Trophoblast cell (in vitro differentiated cells and primary cell): Measurements from ENCODE around the gene WDR81.

ENCODE experiments used
- DNase-seq, 2 donors: peaks; one replicate each; pipeline ENCODE4 v3.0.0-alpha.2; 2016
- H2AFZ ChIP-seq: 2 replicates; pipeline ENCODE4 v1.6.1; 2013; ENCODE audit warnings: low read length, moderate library complexity, mild to moderate bottlenecking; ENCODE audit not compliant: insufficient read depth, poor library complexity
- H2AK5ac ChIP-seq: 2 replicates; pipeline ENCODE4 v1.6.1; 2013; ENCODE audit warnings: mild to moderate bottlenecking, low read length
- H2BK120ac ChIP-seq: 2 replicates; pipeline ENCODE4 v1.6.1; 2013; ENCODE audit warnings: low read length, mild to moderate bottlenecking, moderate library complexity; ENCODE audit not compliant: insufficient read depth, poor library complexity
- H2BK12ac ChIP-seq: 2 replicates; pipeline ENCODE4 v1.6.1; 2013; ENCODE audit warnings: mild to moderate bottlenecking, low read length, moderate library complexity
- H2BK5ac ChIP-seq: 2 replicates; pipeline ENCODE4 v1.6.1; 2013; ENCODE audit warnings: low read length, low read depth, moderate library complexity, mild to moderate bottlenecking; ENCODE audit not compliant: poor library complexity
- H3K14ac ChIP-seq: 2 replicates; pipeline ENCODE4 v1.6.1; 2013; ENCODE audit warnings: mild to moderate bottlenecking, low read length
- H3K18ac ChIP-seq: 2 replicates; pipeline ENCODE4 v1.6.1; 2013; ENCODE audit warnings: mild to moderate bottlenecking, low read length
- H3K23ac ChIP-seq: 2 replicates; pipeline ENCODE4 v1.6.1; 2013; ENCODE audit warnings: low read length
- H3K27ac ChIP-seq: 2 replicates; pipeline ENCODE4 v1.5.1; 2013; ENCODE audit warnings: low read depth, mild to moderate bottlenecking, inconsistent platforms, low read length, moderate library complexity
- H3K27me3 ChIP-seq: 2 replicates; pipeline ENCODE4 v1.6.1; 2013; ENCODE audit warnings: inconsistent platforms, mild to moderate bottlenecking, low read length, moderate library complexity; ENCODE audit not compliant: insufficient read depth
- H3K36me3 ChIP-seq, 2 experiments: 1 replicate in 1 of 2; 2 replicates in 1 of 2; pipeline ENCODE4 v1.6.1; 2013; ENCODE audit warnings: low read length in 2 of 2, mild to moderate bottlenecking in 2 of 2, moderate library complexity in 1 of 2; ENCODE audit not compliant: insufficient read depth in 2 of 2, control insufficient read depth in 1 of 2
- H3K4ac ChIP-seq: 2 replicates; pipeline ENCODE4 v1.6.1; 2013; ENCODE audit warnings: low read depth, mild to moderate bottlenecking, low read length, moderate library complexity
- H3K4me1 ChIP-seq, 2 experiments: 1 replicate in 1 of 2; 2 replicates in 1 of 2; pipeline ENCODE4 v1.6.1; 2013; ENCODE audit warnings: low read length in 2 of 2, mild to moderate bottlenecking in 2 of 2, moderate library complexity in 1 of 2; ENCODE audit not compliant: insufficient read depth in 2 of 2, control insufficient read depth in 1 of 2
- H3K4me2 ChIP-seq: 2 replicates; pipeline ENCODE4 v1.6.1; 2013; ENCODE audit warnings: inconsistent platforms, mild to moderate bottlenecking, low read length, moderate library complexity
- H3K4me3 ChIP-seq: 2 replicates; pipeline ENCODE4 v1.5.1; 2013; ENCODE audit warnings: mild to moderate bottlenecking, low read depth, low read length, inconsistent platforms
- H3K79me1 ChIP-seq: one replicate; pipeline ENCODE4 v1.6.1; 2013; ENCODE audit warnings: low read length
- H3K79me2 ChIP-seq: 2 replicates; pipeline ENCODE4 v1.6.1; 2013; ENCODE audit warnings: low read length, mild to moderate bottlenecking; ENCODE audit not compliant: control insufficient read depth, insufficient read depth, poor library complexity
- H3K9ac ChIP-seq: 2 replicates; pipeline ENCODE4 v1.6.1; 2013; ENCODE audit warnings: mild to moderate bottlenecking, low read length
- H3K9me3 ChIP-seq: 2 replicates; pipeline ENCODE4 v1.6.1; 2013; ENCODE audit warnings: low read depth, mild to moderate bottlenecking, control low read depth, inconsistent platforms, low read length; ENCODE audit not compliant: insufficient read depth
- H4K12ac ChIP-seq: 2 replicates; pipeline ENCODE4 v1.6.1; 2013; ENCODE audit warnings: low read depth, mild to moderate bottlenecking, low read length, moderate library complexity
- H4K8ac ChIP-seq: 2 replicates; pipeline ENCODE4 v1.6.1; 2013; ENCODE audit warnings: low read depth, mild to moderate bottlenecking, low read length, moderate library complexity
- H4K91ac ChIP-seq: one replicate; pipeline ENCODE4 v1.6.1; 2013; ENCODE audit warnings: low read depth, mild to moderate bottlenecking, low read length, moderate library complexity
- WGBS: extraction: QIAGEN DNeasy Blood & Tissue Kit; methylation state at CpG from one replicate; pipeline ENCODE4 v1.1.7; 2013; ENCODE audit warnings: missing lambda C conversion rate; ENCODE audit not compliant: insufficient read length, insufficient coverage; ENCODE audit errors: extremely low coverage; 5-methylcytosine and 5-hydroxymethylcytosine counted together

Gene WDR81

GRCh38 chr17:1773696-1774181 lies 49.2 kb downstream of the WDR81 start:
- peaks cover 8 to 10% of the 10 kb centered on the region in 2 experiments for H3K4me1 ChIP-seq
- H2BK120ac ChIP-seq = no peak overlapping the region
- peaks cover 10 to 17% of the 10 kb centered on the region in 2 experiments for H3K36me3 ChIP-seq
- no peak overlapping the region for H4K8ac ChIP-seq
- no peaks in the 10 kb centered on the region for H3K27me3 ChIP-seq
- no peak overlapping the region for H2AFZ ChIP-seq
- H3K79me2 ChIP-seq = peaks cover 2% of the 10 kb centered on the region
- H3K27ac ChIP-seq = no peak overlapping the region
- H3K18ac ChIP-seq = no peak overlapping the region
- H3K9ac ChIP-seq = no peak overlapping the region
- no peak overlapping the region for H4K91ac ChIP-seq
- H2BK12ac ChIP-seq = no peak overlapping the region
- H2BK5ac ChIP-seq = no peak overlapping the region
- WGBS = no CpG with 5 or more reads among the region's 7 CpGs
- H4K12ac ChIP-seq = no peak overlapping the region
- no peak overlapping the region for H3K23ac ChIP-seq
- no peak overlapping the region for H2AK5ac ChIP-seq
- no peak overlapping the region for H3K4me3 ChIP-seq
- peaks cover 3% of the 10 kb centered on the region for H3K79me1 ChIP-seq
- H3K14ac ChIP-seq = no peak overlapping the region
- no peak for DNase-seq
- no peak overlapping the region for H3K4me2 ChIP-seq
- no peaks in the 10 kb centered on the region for H3K9me3 ChIP-seq
- H3K4ac ChIP-seq = no peak overlapping the region

GRCh38 chr17:1774390-1775176 lies 50.1 kb downstream of the WDR81 start:
- Histone ChIP-seq H3K9me3 (no peaks in the 10 kb centered on the region), H2BK12ac (no peak overlapping the region), H3K4me1 (peaks cover 8 to 9% of the 10 kb centered on the region in 2 experiments), H3K4ac (no peak overlapping the region), H3K4me3 (no peak overlapping the region), H2AK5ac (no peak overlapping the region), H2BK5ac (no peak overlapping the region), H3K79me2 (peaks cover 2% of the 10 kb centered on the region), H3K14ac (no peak overlapping the region), H3K79me1 (peaks cover 3% of the 10 kb centered on the region), H2BK120ac (no peak overlapping the region), H3K18ac (no peak overlapping the region), H3K27me3 (no peaks in the 10 kb centered on the region), H3K4me2 (no peak overlapping the region), H2AFZ (no peak overlapping the region), H4K12ac (no peak overlapping the region), H3K23ac (no peak overlapping the region), H3K9ac (no peak overlapping the region), H3K27ac (no peak overlapping the region), H4K8ac (no peak overlapping the region), H3K36me3 (peaks cover 10 to 18% of the 10 kb centered on the region in 2 experiments), H4K91ac (no peak overlapping the region)
- DNase-seq = no peak
- no CpG with 5 or more reads among the region's 21 CpGs for WGBS

- DNase-seq = no peak
- Histone ChIP-seq H3K4me1 (peaks cover 6 to 8% of the 10 kb centered on the region in 2 experiments), H3K14ac (no peak overlapping the region)
Observed at GRCh38 chr17:1776328-1776727, 51.8 kb downstream of the WDR81 start.

GRCh38 chr17:1776857-1777256 lies 52.4 kb downstream of the WDR81 start:
- Histone ChIP-seq H2BK5ac (no peak overlapping the region), H3K27me3 (no peaks in the 10 kb centered on the region), H3K36me3 (peaks cover 18 to 25% of the 10 kb centered on the region in 2 experiments), H3K79me2 (no peaks in the 10 kb centered on the region), H2BK12ac (no peak overlapping the region), H3K79me1 (peaks cover 2% of the 10 kb centered on the region), H4K91ac (no peak overlapping the region), H3K4me2 (no peak overlapping the region), H3K9ac (no peak overlapping the region), H3K18ac (no peak overlapping the region), H3K14ac (no peak overlapping the region), H3K4me1 (peaks cover 6 to 8% of the 10 kb centered on the region in 2 experiments), H3K9me3 (no peaks in the 10 kb centered on the region), H2AFZ (no peak overlapping the region), H3K27ac (no peak overlapping the region), H2AK5ac (no peak overlapping the region), H4K8ac (no peak overlapping the region), H4K12ac (no peak overlapping the region), H2BK120ac (no peak overlapping the region), H3K4ac (no peak overlapping the region), H3K4me3 (no peak overlapping the region), H3K23ac (no peak overlapping the region)
- DNase-seq = no peak
- WGBS = no CpG with 5 or more reads among the region's 7 CpGs

More at GRCh38 chr17:1776328-1776727, 51.8 kb downstream of the WDR81 start:
- Histone ChIP-seq H3K23ac (no peak overlapping the region), H2BK120ac (no peak overlapping the region), H2BK12ac (no peak overlapping the region), H4K12ac (no peak overlapping the region), H2AFZ (no peak overlapping the region), H3K4me2 (no peak overlapping the region), H2AK5ac (no peak overlapping the region), H3K27me3 (no peaks in the 10 kb centered on the region), H4K8ac (no peak overlapping the region), H3K4ac (no peak overlapping the region), H4K91ac (no peak overlapping the region), H3K36me3 (peaks cover 14 to 21% of the 10 kb centered on the region in 2 experiments), H3K79me2 (no peaks in the 10 kb centered on the region), H3K79me1 (peaks cover 2% of the 10 kb centered on the region), H3K18ac (no peak overlapping the region), H2BK5ac (no peak overlapping the region), H3K9me3 (no peaks in the 10 kb centered on the region), H3K27ac (no peak overlapping the region), H3K9ac (no peak overlapping the region), H3K4me3 (no peak overlapping the region)
- no CpG with 5 or more reads among the region's 10 CpGs for WGBS
